MCF 10A (cell line): Measurements from ENCODE around the gene PPP1R26. TPM values are rescaled to one million over a fixed set of nuclear protein-coding genes. Genes with fewer than 3 reads are reported as not detected.
A peak's percentile ranks its signal among the peaks of the same experiment; 100 is the strongest.

Experiments used
- BruUV-seq: library from RNA; stranded (reverse); fragments of 400-500 nt; replicated peaks from 2 replicates; lab custom pipeline; 2021; lab: Mats Ljungman, UMichigan
- CTCF ChIA-PET: fragments of 300-600 bp; sonication (Branson Sonifier 250); formaldehyde crosslinking; extraction: SDS; loops from one replicate; lab custom pipeline; 2021; ENCODE audit warnings: antibody characterized with exemption, inconsistent platforms; lab: Yijun Ruan, JAX
- POLR2A ChIA-PET: fragments of 300-600, 350-650 bp; sonication (Branson Sonifier 250); formaldehyde crosslinking; extraction: SDS; loops from one replicate; lab custom pipeline; 2020; ENCODE audit warnings: antibody characterized with exemption, inconsistent platforms; lab: Yijun Ruan, JAX
- DNase-seq: peaks from one replicate; pipeline ENCODE4 v3.0.0-alpha.2; 2018; ENCODE audit not compliant: unreplicated experiment
- H3K27ac Mint-ChIP-seq: one replicate; pipeline ENCODE4 v1.8.0; 2022; ENCODE audit warnings: mild to moderate bottlenecking, low read depth, mixed read lengths; ENCODE audit not compliant: unreplicated experiment
- H3K27me3 Mint-ChIP-seq: one replicate; pipeline ENCODE4 v1.8.0; 2022; ENCODE audit warnings: mixed read lengths; ENCODE audit not compliant: insufficient read depth, unreplicated experiment
- H3K36me3 Mint-ChIP-seq: one replicate; pipeline ENCODE4 v1.8.0; 2022; ENCODE audit warnings: mild to moderate bottlenecking, moderate library complexity, mixed read lengths; ENCODE audit not compliant: insufficient read depth, unreplicated experiment
- H3K4me1 Mint-ChIP-seq: one replicate; pipeline ENCODE4 v1.8.0; 2022; ENCODE audit warnings: mixed read lengths; ENCODE audit not compliant: insufficient read depth, unreplicated experiment
- H3K4me3 Mint-ChIP-seq: one replicate; pipeline ENCODE4 v1.8.0; 2022; ENCODE audit warnings: mild to moderate bottlenecking, moderate library complexity, mixed read lengths; ENCODE audit not compliant: unreplicated experiment
- H3K9me3 Mint-ChIP-seq: one replicate; pipeline ENCODE4 v1.8.0; 2022; ENCODE audit warnings: mixed read lengths; ENCODE audit not compliant: unreplicated experiment
- CTCF ChIP-seq: fragments of 200-600 bp; IDR thresholded peaks from one replicate; pipeline ENCODE4 v1.8.0; 2022; ENCODE audit warnings: antibody characterized with exemption, mild to moderate bottlenecking; ENCODE audit not compliant: unreplicated experiment
- intact Hi-C: fragments of 100-400 bp; cut with micrococcal nuclease; formaldehyde crosslinking; loops from 2 replicates; pipeline ENCODE4 v1.14.1; 2022
- total RNA-seq: library from RNA; stranded (reverse); gene quantifications from 2 replicates; pipeline ENCODE4 v1.2.3, GENCODE V29; 2022

PPP1R26 gene
- total RNA-seq, 1 experiment from 2014 or later: 19.1 TPM

DNA sequence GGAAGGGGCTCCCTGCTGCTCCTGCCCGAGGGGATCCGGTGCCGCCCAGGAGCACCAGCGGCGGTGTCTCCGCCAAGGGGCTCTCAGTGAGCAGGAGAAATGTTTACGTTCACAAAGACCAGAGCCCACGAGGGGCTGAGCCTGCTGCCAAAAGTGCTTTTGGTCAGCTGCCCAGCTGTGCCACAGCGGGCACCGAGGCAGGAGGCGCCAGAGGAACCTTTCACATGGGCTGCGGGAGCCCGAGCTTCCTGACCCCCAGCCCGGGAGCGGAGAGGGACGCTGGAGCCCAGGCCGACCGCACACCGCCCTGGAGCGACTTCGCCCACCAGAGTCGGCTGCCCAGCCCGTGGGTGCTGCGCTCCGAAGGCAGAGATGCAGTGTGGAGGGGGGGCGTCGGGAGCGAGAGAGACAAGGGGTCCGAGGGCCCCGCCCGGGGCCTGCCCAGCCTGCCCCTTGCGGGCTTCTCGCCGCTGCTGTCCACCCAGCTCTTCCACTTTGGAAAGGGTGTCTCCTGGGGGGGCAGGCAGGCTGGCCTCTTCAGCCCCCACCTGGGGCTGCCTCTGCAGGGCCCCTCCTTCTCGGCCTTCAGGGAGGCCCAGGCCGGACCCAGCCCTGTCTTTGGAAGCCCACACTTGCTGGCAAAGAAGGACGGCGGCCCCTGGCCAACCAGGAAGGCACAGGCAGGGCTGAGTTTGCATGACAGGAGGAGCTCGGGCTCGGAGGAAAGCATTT lies 7.9 kb downstream of the PPP1R26 start:
- Mint-ChIP-seq H3K27ac (no peak overlapping the region), H3K9me3 (no peaks in the 10 kb centered on the region)

GRCh38 chr9:135488013-135488330 lies 8.4 kb downstream of the PPP1R26 start:
- no peak overlapping the region for H3K27ac Mint-ChIP-seq
- CTCF ChIA-PET: interaction anchor here (0.7 to 1.6 kb wide), 2 partner anchors 12 to 17 kb away, joined by 3 to 6 read pairs; no protein-coding TSS in a partner anchor

More for the DNA sequence above, 7.9 kb downstream of the PPP1R26 start:
- BruUV-seq: no TSS peak
- ChIA-PET CTCF (interaction anchor here (0.9 kb wide), 1 partner anchor 116 kb away, joined by 3 read pairs; no protein-coding TSS in a partner anchor), POLR2A (no interaction called here)
- TF ChIP-seq CTCF: no peak
- DNase-seq: no peak
- H3K27me3 Mint-ChIP-seq: no peaks in the 10 kb centered on the region
- peaks cover 40% of the 10 kb centered on the region for H3K36me3 Mint-ChIP-seq
- H3K4me3 Mint-ChIP-seq: no peak overlapping the region
- intact Hi-C loops: no loop called here
- no peaks in the 10 kb centered on the region for H3K4me1 Mint-ChIP-seq

GRCh38 chr9:135488527-135488926 lies 8.9 kb downstream of the PPP1R26 start:
- BruUV-seq: TSS peak; percentile 18
- CTCF ChIA-PET: interaction anchor here (0.7 to 1.6 kb wide), 2 partner anchors 12 to 16 kb away, joined by 3 to 6 read pairs; no protein-coding TSS in a partner anchor

More at GRCh38 chr9:135488013-135488330, 8.4 kb downstream of the PPP1R26 start:
- Mint-ChIP-seq H3K27me3 (no peaks in the 10 kb centered on the region), H3K4me3 (no peak overlapping the region), H3K9me3 (no peaks in the 10 kb centered on the region), H3K36me3 (peaks cover 40% of the 10 kb centered on the region), H3K4me1 (no peaks in the 10 kb centered on the region)
- intact Hi-C loops: no loop called here
- no peak for TF ChIP-seq CTCF
- POLR2A ChIA-PET: interaction anchor here (0.9 kb wide), 1 partner anchor 8 kb away, joined by 5 read pairs; no protein-coding TSS in a partner anchor
- no peak for DNase-seq
- no TSS peak for BruUV-seq

More at GRCh38 chr9:135488527-135488926, 8.9 kb downstream of the PPP1R26 start:
- H3K9me3 Mint-ChIP-seq: no peaks in the 10 kb centered on the region
- POLR2A ChIA-PET: interaction anchor here (0.9 kb wide), 1 partner anchor 8 kb away, joined by 5 read pairs; no protein-coding TSS in a partner anchor
- H3K4me3 Mint-ChIP-seq: no peak overlapping the region
- intact Hi-C loops: no loop called here
- peaks cover 40% of the 10 kb centered on the region for H3K36me3 Mint-ChIP-seq
- TF ChIP-seq CTCF: no peak
- no peaks in the 10 kb centered on the region for H3K4me1 Mint-ChIP-seq
- no peak for DNase-seq
- no peak overlapping the region for H3K27ac Mint-ChIP-seq
- no peaks in the 10 kb centered on the region for H3K27me3 Mint-ChIP-seq
